GM12878 (cell line): ENCODE results near the gene DNASE1L1. TPM values are rescaled to one million over a fixed set of nuclear protein-coding genes. Genes with fewer than 3 reads are reported as not detected.

Experiments
- ATAC-seq: fragments of 200-7000 bp; cut with Tn5 transposase; 3 replicates; pipeline ENCODE4 v1.9.1; 2020; ENCODE audit warnings: mild to moderate bottlenecking, moderate library complexity
- BruUV-seq: library from RNA; stranded (reverse); fragments of 400-500 nt; replicated peaks from 2 replicates; lab custom pipeline; 2021; lab: Mats Ljungman, UMichigan
- CTCF ChIA-PET: fragments of 300-600 bp; sonication (Branson Sonifier 250); formaldehyde crosslinking; extraction: SDS; loops from one replicate; lab custom pipeline; 2021; ENCODE audit warnings: inconsistent platforms; lab: Yijun Ruan, JAX
- POLR2A ChIA-PET: fragments of 350-600 bp; formaldehyde crosslinking; extraction: SDS; loops from one replicate; lab custom pipeline; 2021; ENCODE audit warnings: inconsistent platforms; lab: Charles Lee
- RAD21 ChIA-PET: fragments of 300-600 bp; sonication (Branson Sonifier 250); formaldehyde crosslinking; loops from one replicate; lab custom pipeline; 2023; ENCODE audit warnings: antibody characterized with exemption; ENCODE audit not compliant: unreplicated experiment; lab: Charles Lee
- SMC1A ChIA-PET: fragments of 300-600 bp; sonication (Branson Sonifier 250); formaldehyde crosslinking; loops from one replicate; lab custom pipeline; 2023; ENCODE audit not compliant: unreplicated experiment, uncharacterized antibody; lab: Charles Lee
- DNase-seq: peaks from one replicate; pipeline ENCODE4 v3.0.0-alpha.2; 2011; ENCODE audit warnings: low read depth, low spot score
- FAIRE-seq: peaks from 3 replicates; lab custom pipeline; 2011; peaks lifted over from hg19 to GRCh38; lab: Jason Lieb, UNC
- H2AFZ ChIP-seq: 2 replicates; pipeline ENCODE4 v1.6.0; 2011; ENCODE audit warnings: low read depth, low read length, control low read depth; ENCODE audit not compliant: control insufficient read depth
- H3K27ac ChIP-seq: 2 replicates; pipeline ENCODE4 v1.5.1; 2011; ENCODE audit warnings: control low read depth; ENCODE audit not compliant: control insufficient read depth, insufficient read depth
- H3K27me3 ChIP-seq, 2 experiments: replicated peaks in 1 of 2; 2 replicates each; pipeline versions ENCODE4 v1.6.0 to v1.6.1; 2011; ENCODE audit warnings: low read length in 1 of 2; ENCODE audit not compliant: control insufficient read depth in 2 of 2, insufficient read depth in 2 of 2
- H3K36me3 ChIP-seq, 2 experiments: 2 replicates each; pipeline ENCODE4 v1.5.1; 2011; ENCODE audit warnings: low read length in 1 of 2; ENCODE audit not compliant: control insufficient read depth in 2 of 2, insufficient read depth in 2 of 2
- H3K4me1 ChIP-seq: 2 replicates; pipeline ENCODE4 v1.6.1; 2011; ENCODE audit warnings: mild to moderate bottlenecking, low read length, moderate library complexity, mixed read lengths; ENCODE audit not compliant: control insufficient read depth, insufficient read depth
- H3K4me2 ChIP-seq: 2 replicates; pipeline ENCODE4 v1.6.0; 2011; ENCODE audit warnings: control low read depth; ENCODE audit not compliant: control insufficient read depth, insufficient read depth
- H3K4me3 ChIP-seq: fragments of 200-600 bp; sonication (generic); 2 replicates; pipeline ENCODE4 v1.5.1; 2016
- H3K79me2 ChIP-seq: 2 replicates; pipeline ENCODE4 v1.6.0; 2011; ENCODE audit warnings: low read length; ENCODE audit not compliant: control insufficient read depth, insufficient read depth
- H3K9ac ChIP-seq: 2 replicates; pipeline ENCODE4 v1.8.0; 2011; ENCODE audit warnings: low read length, control low read depth, mixed read lengths; ENCODE audit not compliant: control insufficient read depth, insufficient read depth
- H3K9me3 ChIP-seq: replicated peaks from 3 replicates; pipeline ENCODE4 v1.5.1; 2011; ENCODE audit warnings: mild to moderate bottlenecking, low read length; ENCODE audit not compliant: control insufficient read depth, insufficient read depth
- H4K20me1 ChIP-seq: 2 replicates; pipeline ENCODE4 v1.6.0; 2011; ENCODE audit not compliant: control insufficient read depth, insufficient read depth
- CTCF ChIP-seq, 3 experiments: IDR thresholded peaks in 2 of 3; conservative IDR thresholded peaks in 1 of 3; 2 replicates each; pipeline ENCODE4 v1.5.1; 2011; ENCODE audit warnings: low read depth in 3 of 3, low read length in 3 of 3, mild to moderate bottlenecking in 3 of 3, control low read depth in 2 of 3, moderate library complexity in 2 of 3, inconsistent platforms in 1 of 3, mixed read lengths in 1 of 3; ENCODE audit not compliant: control insufficient read depth in 2 of 3, insufficient read depth in 1 of 3; ENCODE audit errors: extremely low read depth in 1 of 3
- CUX1 ChIP-seq: IDR thresholded peaks from 2 replicates; pipeline ENCODE4 v1.6.1; 2012; ENCODE audit warnings: improper control_type of control experiment, low read depth, low read length; ENCODE audit not compliant: insufficient replicate concordance
- EGR1 ChIP-seq, 2 experiments: IDR thresholded peaks; 1 replicate in 1 of 2; 2 replicates in 1 of 2; pipeline ENCODE4 v1.6.1; 2011 to 2012; ENCODE audit warnings: low read depth in 2 of 2, low read length in 2 of 2, borderline replicate concordance in 1 of 2, mild to moderate bottlenecking in 1 of 2, moderate library complexity in 1 of 2
- FOXM1 ChIP-seq: IDR thresholded peaks from 2 replicates; pipeline ENCODE4 v1.6.1; 2012; ENCODE audit warnings: low read depth, mild to moderate bottlenecking, inconsistent platforms, low read length, moderate library complexity
- HSF1 ChIP-seq: fragments of 150-350 bp; IDR thresholded peaks from 2 replicates; pipeline ENCODE4 v1.6.1; 2014; ENCODE audit warnings: mild to moderate bottlenecking, low read depth, low read length
- NRF1 ChIP-seq: conservative IDR thresholded peaks from 2 replicates; pipeline ENCODE4 v1.6.1; 2011; ENCODE audit warnings: mild to moderate bottlenecking, low read depth, low read length, improper control_type of control experiment
- PAX5 ChIP-seq: IDR thresholded peaks from 2 replicates; pipeline ENCODE4 v1.6.1; 2011; ENCODE audit warnings: low read depth, low read length, borderline replicate concordance
- PKNOX1 ChIP-seq: fragments of 450-650 bp; IDR thresholded peaks from 2 replicates; pipeline ENCODE4 v1.6.1; 2016; ENCODE audit warnings: mild to moderate bottlenecking
- RFX5 ChIP-seq: IDR thresholded peaks from 2 replicates; pipeline ENCODE4 v1.6.1; 2011; ENCODE audit warnings: low read depth, low read length, improper control_type of control experiment
- SUPT20H ChIP-seq: IDR thresholded peaks from 2 replicates; pipeline ENCODE4 v1.6.1; 2011; ENCODE audit warnings: low read depth, mild to moderate bottlenecking, low read length, moderate library complexity, borderline replicate concordance; ENCODE audit not compliant: control insufficient read depth
- YBX1 ChIP-seq: fragments of 450-650 bp; IDR thresholded peaks from 2 replicates; pipeline ENCODE4 v1.6.1; 2016; ENCODE audit warnings: antibody characterized with exemption
- WGBS: methylation state at CpG from one replicate; pipeline ENCODE4 v1.1.6; 2016; ENCODE audit warnings: low lambda C conversion rate; ENCODE audit not compliant: insufficient replicate concordance, insufficient coverage; ENCODE audit errors: missing lambda C conversion rate; 5-methylcytosine and 5-hydroxymethylcytosine counted together
- in situ Hi-C: fragments of 300-500 bp; cut with MboI; formaldehyde crosslinking; loops from 9 replicates; pipeline ENCODE4 v1.14.3; 2018; ENCODE audit warnings: mixed read lengths
- intact Hi-C: fragments of 100-400 bp; cut with micrococcal nuclease; formaldehyde crosslinking; loops from one replicate; pipeline ENCODE4 v1.14.2; 2022; ENCODE audit not compliant: unreplicated experiment
- polyA plus RNA-seq, 11 experiments: library from polyadenylated mRNA; depleted of rRNA in 4 of 11; unstranded in 6 of 11; stranded (reverse) in 5 of 11; fragments of >200 nt; fragmentation: Nextera tagmentation in 4 of 11; fragmentation: Illumina TruSeq in 1 of 11; extraction: Ambion mirVana in 4 of 11; extraction: Trizol in 1 of 11; gene quantifications; 1 replicate in 1 of 11; 2 replicates in 10 of 11; pipeline versions ENCODE4 v1.2.1 to v1.2.3, GENCODE V29; 2011 to 2016; ENCODE audit warnings: inconsistent platforms in 2 of 11, missing spikeins in 2 of 11, low read depth in 1 of 11
- total RNA-seq, 4 experiments: library from RNA; depleted of rRNA in 3 of 4; stranded (reverse); fragments of >200 nt in 3 of 4; fragmentation: Illumina TruSeq in 1 of 4; extraction: Trizol in 1 of 4; gene quantifications; 2 replicates each; pipeline versions ENCODE4 v1.2.1 to v1.2.3, GENCODE V29; 2013 to 2021

Gene DNASE1L1
- total and polyA plus RNA-seq, 10 of the 15 experiments (the other 5 are each of a cell fraction or from before 2014, with no cell fraction given): 0.60 to 22.7 (median 6.8) TPM

- TF ChIP-seq CUX1 (no peak), HSF1 (no peak)
These were observed 21.4 kb upstream of the DNASE1L1 start (continued) for GRCh38 chrX:154430479-154430878.

GRCh38 chrX:154429711-154430110, 20.7 kb upstream of the DNASE1L1 start:
- Histone ChIP-seq H3K4me1 (no peaks in the 10 kb centered on the region), H3K27me3 (no peaks in the 10 kb centered on the region), H3K4me3 (peak overlapping the region; percentile 73; the same call in 1 of the 2 replicates), H3K9me3 (no peaks in the 10 kb centered on the region; the same call in 2 of the 3 replicates), H3K79me2 (peaks cover 12% of the 10 kb centered on the region), H3K27ac (no peak overlapping the region), H2AFZ (no peak overlapping the region), H3K9ac (no peak overlapping the region), H3K4me2 (peak overlapping the region; percentile 52), H3K36me3 (peaks cover 0 to 2% of the 10 kb centered on the region in 2 experiments; a peak in 1 of 4 replicates), H4K20me1 (no peaks in the 10 kb centered on the region)
- SMC1A ChIA-PET: interaction anchor here (1.2 to 1.3 kb wide), 2 partner anchors 19 to 46 kb away, joined by 3 read pairs; no protein-coding TSS in a partner anchor
- TSS peak; percentile 78 for BruUV-seq
- in situ Hi-C loops: no loop called here
- CTCF ChIA-PET: interaction anchor here (0.6 to 2.3 kb wide), 3 partner anchors 19 to 56 kb away, joined by 3 to 12 read pairs (median 5); partner anchors contain the start of gene RPL10
- 32% methylated on average over 2 of the region's 2 CpGs for WGBS
- POLR2A ChIA-PET: interaction anchor here (0.6 to 4.1 kb wide), 5 partner anchors 18 to 98 kb away, joined by 3 to 32 read pairs (median 5); partner anchors contain the start of genes FLNA, RPL10 and TAFAZZIN
- DNase-seq (no peak), ATAC-seq (peak; percentile 18), FAIRE-seq (no peak)
- RAD21 ChIA-PET: interaction anchor here (1.0 kb wide), 2 partner anchors 18 to 49 kb away, joined by 3 to 4 read pairs; no protein-coding TSS in a partner anchor
- intact Hi-C loops: loop anchor here (10.0 kb wide), 1 partner anchor 55 kb away; the partner anchor contains the start of genes EMD and FLNA
- no peak for TF ChIP-seq PAX5
- TF ChIP-seq EGR1 (IDR thresholded peaks at IDR 0.05; ENCODE audit: borderline replicate concordance in 1 of 2, low read depth in 2 of 2, low read length in 2 of 2): no peak
- no peak for TF ChIP-seq FOXM1
- TF ChIP-seq RFX5: no peak
- no peak for TF ChIP-seq YBX1
- no peak for TF ChIP-seq CTCF (IDR thresholded peaks at IDR 0.05 in 2 of 3, conservative IDR thresholded peaks at IDR 0.05 in 1 of 3; ENCODE audit: control insufficient read depth in 2 of 3, extremely low read depth in 1 of 3, insufficient read depth in 1 of 3, low read depth in 3 of 3, low read length in 3 of 3)
- no peak for TF ChIP-seq NRF1
- TF ChIP-seq SUPT20H: no peak
- TF ChIP-seq PKNOX1: no peak
